HG03521 (cell line): ENCODE data around the gene FOSL1.
"Not testable (repeated sequence)": the region's sequence is repeated elsewhere in the genome, so short reads cannot be mapped to it uniquely, and the experiment has no call there.

Experiments
- ATAC-seq: cut with Tn5 transposase; IDR thresholded peaks from one replicate; pipeline ENCODE4 v1.9.1; 2021; ENCODE audit warnings: mild to moderate bottlenecking, moderate library complexity; ENCODE audit not compliant: unreplicated experiment

Gene FOSL1

GRCh38 chr11:65854161-65854592 is 46.0 kb downstream of the FOSL1 start:
- ATAC-seq: no peak

GRCh38 chr11:65853246-65853979 is 46.8 kb downstream of the FOSL1 start:
- ATAC-seq: no peak

DNA sequence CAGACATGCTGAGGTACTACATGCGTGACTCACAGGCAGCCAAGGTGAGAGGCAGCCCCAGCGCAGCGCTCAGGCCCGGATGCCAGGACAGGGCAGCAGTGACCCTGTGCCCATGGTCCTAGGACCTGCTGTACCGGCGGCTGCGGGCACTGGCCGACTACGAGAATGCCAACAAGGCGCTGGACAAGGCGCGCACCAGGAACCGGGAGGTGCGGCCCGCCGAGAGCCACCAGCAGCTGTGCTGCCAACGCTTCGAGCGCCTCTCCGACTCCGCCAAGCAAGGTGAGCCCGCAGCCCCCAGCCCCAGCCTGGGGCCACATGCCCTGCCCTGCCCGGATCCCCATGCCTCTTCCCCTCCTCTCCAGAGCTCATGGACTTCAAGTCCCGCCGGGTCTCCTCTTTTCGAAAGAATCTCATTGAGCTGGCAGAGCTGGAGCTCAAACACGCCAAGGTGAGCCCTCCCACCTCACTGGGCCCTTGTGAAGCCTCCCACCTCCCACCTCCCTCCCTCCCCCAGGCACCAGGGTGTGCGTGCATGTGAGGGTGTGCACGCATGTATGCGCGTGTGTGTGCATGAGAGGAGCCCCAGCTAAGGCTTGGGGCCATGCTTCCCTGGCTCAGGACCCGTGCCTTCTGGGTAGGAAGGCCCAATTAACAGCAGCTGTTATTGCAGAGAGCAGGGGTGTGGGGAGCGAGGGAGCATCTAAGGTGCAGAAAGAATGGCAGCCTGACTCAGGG is 47.5 kb downstream of the FOSL1 start:
- ATAC-seq: no peak

GRCh38 chr11:65851811-65852507 is 48.2 kb downstream of the FOSL1 start:
- ATAC-seq: no peak

- no peak for ATAC-seq
These were observed 49.1 kb downstream of the FOSL1 start for GRCh38 chr11:65851083-65851579.

- ATAC-seq: no peak
These were observed 49.7 kb downstream of the FOSL1 start for GRCh38 chr11:65850217-65851082.

- ATAC-seq: no peak
These were observed 50.4 kb downstream of the FOSL1 start for GRCh38 chr11:65849771-65850216.

- no peak for ATAC-seq
These were observed 50.8 kb downstream of the FOSL1 start for GRCh38 chr11:65849366-65849765.

GRCh38 chr11:65848693-65849092 is 51.5 kb downstream of the FOSL1 start:
- not testable (repeated sequence) for ATAC-seq

DNA sequence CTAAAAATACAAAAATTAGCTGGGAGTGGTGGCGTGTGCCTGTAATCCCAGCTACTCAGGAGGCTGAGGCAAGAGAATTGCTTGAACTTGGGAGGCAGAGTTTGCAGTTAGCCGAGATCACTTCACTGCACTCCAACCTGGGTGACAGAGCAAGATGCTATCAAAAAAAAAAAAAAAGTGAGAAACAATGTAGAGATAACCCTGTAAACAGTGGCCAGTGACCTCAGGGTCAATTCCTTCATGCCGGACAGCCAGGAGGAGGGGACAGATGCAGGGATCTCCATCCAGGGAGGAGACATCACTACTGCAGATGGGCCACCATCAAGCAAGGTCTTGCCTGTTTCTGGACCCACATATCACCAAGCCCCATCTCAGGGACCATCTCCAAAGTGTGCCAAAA is 52.4 kb downstream of the FOSL1 start:
- no peak for ATAC-seq

GRCh38 chr11:65844231-65844872 is 55.8 kb downstream of the FOSL1 start:
- no peak for ATAC-seq

- ATAC-seq: no peak
These were observed 56.4 kb downstream of the FOSL1 start for GRCh38 chr11:65843811-65844210.

DNA sequence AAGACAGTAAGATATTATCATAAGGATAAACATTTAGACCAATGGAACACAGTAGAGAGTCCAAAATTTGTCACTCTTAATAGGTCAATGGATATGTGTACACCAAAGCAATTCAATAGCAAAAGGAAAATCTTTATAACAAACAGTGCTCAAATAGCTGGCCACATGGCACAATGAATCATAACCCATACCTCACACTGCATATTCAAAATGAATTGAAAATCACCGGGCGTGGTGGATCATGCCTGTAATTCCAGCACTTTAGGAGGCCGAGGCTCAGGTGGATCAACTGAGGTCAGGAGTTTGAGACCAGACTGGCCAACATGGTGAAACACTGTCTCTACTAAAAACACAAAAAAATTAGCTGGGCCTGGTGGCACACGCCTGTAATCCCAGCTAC is 58.0 kb downstream of the FOSL1 start:
- no peak for ATAC-seq
